ENCODE data around the gene LACTB. TPM values are rescaled to one million over a fixed set of nuclear protein-coding genes. Genes with fewer than 3 reads are reported as not detected.

LACTB gene
- total RNA-seq, 2 experiments from 2014 or later = 6.9 to 7.9 TPM

Other genes starting within 250 kb of the LACTB start
- 1 to 10 TPM; 4.0 to 4.5 TPM for gene TPM1, start 79.1 kb upstream of the LACTB start, total RNA-seq
- gene RPS27L, start 35.6 kb downstream of the LACTB start, total RNA-seq = 100 to 1,000 TPM; 219 to 226 TPM
- 100 to 1,000 TPM; 115 to 150 TPM for gene RAB8B, start 67.7 kb downstream of the LACTB start, total RNA-seq
- 1 to 10 TPM; 7.3 to 9.1 TPM for gene APH1B, start 155.7 kb downstream of the LACTB start, total RNA-seq

Measured in activated CD4-positive, alpha-beta T cell treated with anti-CD3 and anti-CD28 coated beads, Interleukin-2, amount 10 ng/mL, durations not matched to agents 7 days and 5 days (primary cell).